ENCODE measurements around the gene CTDSPL. TPM values are rescaled to one million over a fixed set of nuclear protein-coding genes. Genes with fewer than 3 reads are reported as not detected.
"Not testable (repeated sequence)": the region's sequence is repeated elsewhere in the genome, so short reads cannot be mapped to it uniquely, and the experiment has no call there.

The CTDSPL gene
- total RNA-seq, 2 experiments from 2014 or later: 1.6 to 2.3 TPM

- H3K36me3 Mint-ChIP-seq: no peaks in the 10 kb centered on the region
- peaks cover 40% of the 10 kb centered on the region for H3K27me3 Mint-ChIP-seq
- H3K4me1 Mint-ChIP-seq: peaks cover 17% of the 10 kb centered on the region
- peak; percentile 36 for DNase-seq
- H3K9me3 Mint-ChIP-seq: no peaks in the 10 kb centered on the region
- peak within 1 kb of the TSS; percentile 15 for H3K4me3 Mint-ChIP-seq
- H3K27ac Mint-ChIP-seq: no peak within 1 kb of the TSS
Observed at GRCh38 chr3:38029400-38030125, 167.9 kb downstream of the CTDSPL start, which contains the start of gene PLCD1. TSS of gene PLCD1 (minus strand) at chr3:38029642. CDS start at chr3:38029539, 103 bp downstream.

- H3K27ac Mint-ChIP-seq: no peak overlapping the region
- H3K4me1 Mint-ChIP-seq: peaks cover 13% of the 10 kb centered on the region
- no peaks in the 10 kb centered on the region for H3K36me3 Mint-ChIP-seq
- DNase-seq: no peak
- H3K27me3 Mint-ChIP-seq: peaks cover 42% of the 10 kb centered on the region
- H3K4me3 Mint-ChIP-seq: no peak overlapping the region
- no peaks in the 10 kb centered on the region for H3K9me3 Mint-ChIP-seq
Observed at GRCh38 chr3:38030126-38031021, 168.7 kb downstream of the CTDSPL start.

- no peak for DNase-seq
- Mint-ChIP-seq H3K27me3 (peaks cover 42% of the 10 kb centered on the region), H3K4me1 (peaks cover 8% of the 10 kb centered on the region), H3K9me3 (no peaks in the 10 kb centered on the region), H3K27ac (no peak overlapping the region), H3K36me3 (no peaks in the 10 kb centered on the region), H3K4me3 (peak overlapping the region; percentile 9)
Observed at GRCh38 chr3:38031022-38031994, 169.6 kb downstream of the CTDSPL start.

GRCh38 chr3:38032328-38032865, 170.7 kb downstream of the CTDSPL start:
- Mint-ChIP-seq H3K36me3 (no peaks in the 10 kb centered on the region), H3K27ac (no peak overlapping the region), H3K4me1 (peaks cover 8% of the 10 kb centered on the region), H3K4me3 (no peak overlapping the region), H3K9me3 (no peaks in the 10 kb centered on the region), H3K27me3 (peaks cover 42% of the 10 kb centered on the region)
- no peak for DNase-seq

GRCh38 chr3:38033586-38033985, 171.9 kb downstream of the CTDSPL start:
- H3K27ac Mint-ChIP-seq, H3K4me3 Mint-ChIP-seq, H3K9me3 Mint-ChIP-seq, DNase-seq, H3K36me3 Mint-ChIP-seq: not testable (repeated sequence)
- peaks cover 16% of the 10 kb centered on the region for H3K4me1 Mint-ChIP-seq
- peaks cover 31% of the 10 kb centered on the region for H3K27me3 Mint-ChIP-seq

Other genes starting within 250 kb of the CTDSPL start
- 10 to 100 TPM; 14.4 to 15.0 TPM for gene VILL, start 128.9 kb downstream of the CTDSPL start, total RNA-seq
- gene PLCD1, start 167.8 kb downstream of the CTDSPL start, total RNA-seq: 1 to 10 TPM; 5.7 to 9.1 TPM
- gene DLEC1, start 177.3 kb downstream of the CTDSPL start, total RNA-seq: under 1 TPM; 0.12 to 0.52 TPM

Measured in activated naive CD8-positive, alpha-beta T cell treated with anti-CD3 and anti-CD28 coated beads for 36 hours (primary cell).